ACC112 (cell line): Measurements from ENCODE around the gene COPG2.

Source experiments
- H2AFZ ChIP-seq: fragments of 200-600 bp; sonication (generic); one replicate; pipeline ENCODE4 v1.6.0; 2017; ENCODE audit warnings: antibody characterized with exemption, low read length; ENCODE audit not compliant: unreplicated experiment
- H3K27ac ChIP-seq: fragments of 200-600 bp; sonication (generic); 2 replicates; pipeline ENCODE4 v1.5.1; 2014; ENCODE audit warnings: low read depth, mild to moderate bottlenecking, antibody characterized with exemption, low read length, moderate library complexity
- H3K27me3 ChIP-seq: fragments of 200-600 bp; sonication (generic); 2 replicates; pipeline ENCODE4 v1.6.1; 2014; ENCODE audit warnings: mild to moderate bottlenecking, antibody characterized with exemption, low read length, moderate library complexity, mixed read lengths; ENCODE audit not compliant: insufficient read depth
- H3K36me3 ChIP-seq: fragments of 200-600 bp; sonication (generic); 2 replicates; pipeline ENCODE4 v1.6.1; 2016; ENCODE audit warnings: mild to moderate bottlenecking, antibody characterized with exemption, low read length, moderate library complexity, mixed read lengths; ENCODE audit not compliant: insufficient read depth
- H3K4me1 ChIP-seq: fragments of 200-600 bp; sonication (generic); one replicate; pipeline ENCODE4 v1.6.1; 2016; ENCODE audit warnings: low read length, mixed read lengths; ENCODE audit not compliant: insufficient read depth, unreplicated experiment, control insufficient read depth
- H3K4me3 ChIP-seq: fragments of 200-600 bp; sonication (generic); 2 replicates; pipeline ENCODE4 v1.5.1; 2014; ENCODE audit warnings: mild to moderate bottlenecking, low read depth, low read length
- H3K79me2 ChIP-seq: fragments of 200-600 bp; sonication (generic); one replicate; pipeline ENCODE4 v1.6.0; 2016; ENCODE audit warnings: low read length; ENCODE audit not compliant: control insufficient read depth, unreplicated experiment, insufficient read depth

The COPG2 gene

GRCh38 chr7:130500910-130501309 lies 167.6 kb downstream of the COPG2 start:
- no peak overlapping the region for H3K27ac ChIP-seq
- H3K79me2 ChIP-seq, result no peaks in the 10 kb centered on the region
- H3K4me1 ChIP-seq, result no peaks in the 10 kb centered on the region
- no peak overlapping the region for H2AFZ ChIP-seq
- H3K27me3 ChIP-seq, result no peaks in the 10 kb centered on the region
- no peak overlapping the region for H3K4me3 ChIP-seq
- H3K36me3 ChIP-seq, result no peaks in the 10 kb centered on the region; the same call in 1 of the 2 replicates

GRCh38 chr7:130500463-130500862 lies 168.1 kb downstream of the COPG2 start:
- H3K27ac ChIP-seq, result no peak overlapping the region
- H3K4me3 ChIP-seq, result no peak overlapping the region
- no peaks in the 10 kb centered on the region for H3K27me3 ChIP-seq
- no peaks in the 10 kb centered on the region for H3K4me1 ChIP-seq
- no peak overlapping the region for H2AFZ ChIP-seq
- H3K36me3 ChIP-seq, result no peaks in the 10 kb centered on the region; the same call in 1 of the 2 replicates
- H3K79me2 ChIP-seq, result no peaks in the 10 kb centered on the region

- Histone ChIP-seq H3K36me3 (no peaks in the 10 kb centered on the region), H3K27me3 (no peaks in the 10 kb centered on the region), H3K27ac (no peak overlapping the region), H2AFZ (no peak overlapping the region), H3K4me3 (peak overlapping the region; percentile 75; the same call in 1 of the 2 replicates), H3K4me1 (peaks cover 4% of the 10 kb centered on the region), H3K79me2 (peaks cover 3% of the 10 kb centered on the region)
Measured at GRCh38 chr7:130494431-130494858, 174.1 kb downstream of the COPG2 start.

GRCh38 chr7:130493275-130493873 lies 175.2 kb downstream of the COPG2 start:
- Histone ChIP-seq H3K36me3 (no peaks in the 10 kb centered on the region), H3K4me3 (peak overlapping the region; percentile 75), H3K4me1 (peaks cover 13% of the 10 kb centered on the region), H3K79me2 (peaks cover 3% of the 10 kb centered on the region), H3K27me3 (no peaks in the 10 kb centered on the region), H2AFZ (no peak overlapping the region), H3K27ac (no peak overlapping the region)

- H3K79me2 ChIP-seq, result peaks cover 3% of the 10 kb centered on the region
- no peaks in the 10 kb centered on the region for H3K36me3 ChIP-seq
- no peaks in the 10 kb centered on the region for H3K27me3 ChIP-seq
- H3K4me1 ChIP-seq, result peaks cover 13% of the 10 kb centered on the region
- H2AFZ ChIP-seq, result peak overlapping the region; percentile 4
- H3K4me3 ChIP-seq, result peak overlapping the region; percentile 75
- H3K27ac ChIP-seq, result no peak overlapping the region
Measured at GRCh38 chr7:130492523-130493274, 175.8 kb downstream of the COPG2 start.

GRCh38 chr7:130491841-130492522 lies 176.6 kb downstream of the COPG2 start, which contains the start of gene MEST:
Gene MEST (plus strand): TSS chr7:130492085. CDS start chr7:130492314, 229 bp downstream.
- H3K4me1 ChIP-seq, result peaks cover 13% of the 10 kb centered on the region
- no peaks in the 10 kb centered on the region for H3K36me3 ChIP-seq
- peak within 1 kb of the TSS; percentile 75 for H3K4me3 ChIP-seq
- no peaks in the 10 kb centered on the region for H3K27me3 ChIP-seq
- H3K79me2 ChIP-seq, result peaks cover 3% of the 10 kb centered on the region
- H3K27ac ChIP-seq, result no peak within 1 kb of the TSS
- peak within 1 kb of the TSS; percentile 47 for H2AFZ ChIP-seq

- H3K36me3 ChIP-seq, result no peaks in the 10 kb centered on the region
- H3K27me3 ChIP-seq, result no peaks in the 10 kb centered on the region
- H3K4me1 ChIP-seq, result peaks cover 13% of the 10 kb centered on the region
- H3K79me2 ChIP-seq, result peaks cover 3% of the 10 kb centered on the region
- H2AFZ ChIP-seq, result peak overlapping the region; percentile 47
- peak overlapping the region; percentile 75 for H3K4me3 ChIP-seq
- no peak overlapping the region for H3K27ac ChIP-seq
Measured at GRCh38 chr7:130490888-130491804, 177.4 kb downstream of the COPG2 start.

- Histone ChIP-seq H3K27ac (no peak overlapping the region), H3K36me3 (no peaks in the 10 kb centered on the region), H3K4me1 (peaks cover 13% of the 10 kb centered on the region), H3K4me3 (no peak overlapping the region), H3K79me2 (peaks cover 3% of the 10 kb centered on the region), H2AFZ (no peak overlapping the region), H3K27me3 (no peaks in the 10 kb centered on the region)
Measured at GRCh38 chr7:130490311-130490791, 178.2 kb downstream of the COPG2 start.

- peaks cover under 1% of the 10 kb centered on the region for H3K79me2 ChIP-seq
- no peaks in the 10 kb centered on the region for H3K27me3 ChIP-seq
- no peak overlapping the region for H3K27ac ChIP-seq
- H3K4me3 ChIP-seq, result no peak overlapping the region
- no peaks in the 10 kb centered on the region for H3K36me3 ChIP-seq
- peaks cover 13% of the 10 kb centered on the region for H3K4me1 ChIP-seq
- H2AFZ ChIP-seq, result peak overlapping the region; percentile 42
Measured at GRCh38 chr7:130489140-130489983, 179.2 kb downstream of the COPG2 start.
